Gastrocnemius medialis (tissue), 4 donors: ENCODE data around the gene ERCC6L2. TPM values are rescaled to one million over a fixed set of nuclear protein-coding genes. Genes with fewer than 3 reads are reported as not detected.

ENCODE experiments used
- ATAC-seq, 2 donors: fragments of 150-250 bp; one replicate each; pipeline ENCODE4 v1.9.1; 2016
- DNase-seq, 2 donors: peaks; one replicate each; pipeline ENCODE4 v3.0.0-alpha.2; 2019
- H3K27ac ChIP-seq, 4 donors: fragments of 200-600 bp; sonication (generic); 1 replicate in 1 of 4; 2 replicates in 3 of 4; pipeline ENCODE4 v1.5.1; 2016 to 2018; ENCODE audit warnings: mild to moderate bottlenecking in 2 of 4, moderate library complexity in 1 of 4
- H3K27me3 ChIP-seq, 3 donors: fragments of 200-600 bp; sonication (generic) in 2 of 3; 1 replicate in 1 of 3; 2 replicates in 2 of 3; pipeline versions ENCODE4 v1.5.1 to v1.6.0; 2016 to 2019; ENCODE audit warnings: mild to moderate bottlenecking in 1 of 3, moderate library complexity in 1 of 3
- H3K36me3 ChIP-seq, 2 donors: fragments of 200-600 bp; sonication (generic) in 1 of 2; one replicate each; pipeline ENCODE4 v1.5.1; 2017 to 2018
- H3K4me1 ChIP-seq, 2 donors: fragments of 200-600 bp; sonication (generic) in 1 of 2; one replicate each; pipeline ENCODE4 v1.5.1; 2016 to 2017; ENCODE audit warnings: mild to moderate bottlenecking in 2 of 2
- H3K4me3 ChIP-seq, 4 donors: fragments of 200-600 bp; sonication (generic) in 3 of 4; 1 replicate in 1 of 4; 2 replicates in 3 of 4; pipeline ENCODE4 v1.5.1; 2016 to 2019; ENCODE audit warnings: mild to moderate bottlenecking in 2 of 4
- H3K9me3 ChIP-seq, 3 donors: fragments of 200-600 bp; sonication (generic) in 2 of 3; 1 replicate in 1 of 3; 2 replicates in 2 of 3; pipeline ENCODE4 v1.5.1; 2016 to 2019
- CTCF ChIP-seq, 5 experiments: fragments of 450-650 bp in 3 of 5; fragments of 200-600 bp in 2 of 5; sonication (generic) in 2 of 5; IDR thresholded peaks in 4 of 5; conservative IDR thresholded peaks in 1 of 5; 1 replicate in 4 of 5; 2 replicates in 1 of 5; pipeline ENCODE4 v1.5.1; 2016 to 2019; ENCODE audit warnings: antibody characterized with exemption in 5 of 5, mild to moderate bottlenecking in 3 of 5, moderate library complexity in 3 of 5
- POLR2A ChIP-seq, 2 donors: fragments of 450-650 bp; IDR thresholded peaks; one replicate each; pipeline ENCODE4 v1.6.1; 2017; ENCODE audit warnings: antibody characterized with exemption in 2 of 2, mild to moderate bottlenecking in 2 of 2, moderate library complexity in 2 of 2
- in situ Hi-C, 4 donors: fragments of 200-750 bp; cut with MboI; loops; one replicate each; pipeline versions ENCODE4 v1.15.0 to v1.8.0; 2017; ENCODE audit warnings: low sequenced_read_pairs in 4 of 4
- intact Hi-C: fragments of 100-400 bp; cut with DNase I; formaldehyde crosslinking; loops from one replicate; pipeline ENCODE4 v1.15.1; 2023; ENCODE audit warnings: low total_unique reads
- total RNA-seq, 4 donors: library from RNA; depleted of rRNA; stranded (reverse); fragments of >200 nt; gene quantifications; one replicate each; pipeline versions ENCODE4 v1.1.0 to v1.2.3, GENCODE V29; 2016

Gene ERCC6L2
- total RNA-seq, 4 donors from 2014 or later, result 24.2 to 46.2 (median 35.9) TPM

- no peaks in the 10 kb centered on the region for H3K27me3 ChIP-seq
- H3K9me3 ChIP-seq, result no peaks in the 10 kb centered on the region
- TF ChIP-seq POLR2A (IDR thresholded peaks at IDR 0.05), result no peak
- no peak for TF ChIP-seq CTCF (IDR thresholded peaks at IDR 0.05 in 4 of 5, conservative IDR thresholded peaks at IDR 0.05 in 1 of 5)
- H3K27ac ChIP-seq, result no peak overlapping the region
- no peak for ATAC-seq
- H3K4me3 ChIP-seq, result no peak overlapping the region
- H3K4me1 ChIP-seq, result peaks cover 0 to 19% of the 10 kb centered on the region in 2 donors
- in situ Hi-C loops, result no loop called here
- intact Hi-C loops, result no loop called here
- peaks cover 0 to 31% of the 10 kb centered on the region in 2 donors for H3K36me3 ChIP-seq
- DNase-seq, result no peak
These were observed 64.0 kb downstream of the ERCC6L2 start for GRCh38 chr9:95939472-95939871.

- no peak for DNase-seq
- H3K27ac ChIP-seq, result no peak overlapping the region
- H3K27me3 ChIP-seq, result no peaks in the 10 kb centered on the region
- peaks cover 0 to 31% of the 10 kb centered on the region in 2 donors for H3K36me3 ChIP-seq
- H3K9me3 ChIP-seq, result no peaks in the 10 kb centered on the region
- no peak overlapping the region for H3K4me3 ChIP-seq
- in situ Hi-C loops, result no loop called here
- ATAC-seq, result no peak
- TF ChIP-seq POLR2A (IDR thresholded peaks at IDR 0.05) (no peak), CTCF (IDR thresholded peaks at IDR 0.05 in 4 of 5, conservative IDR thresholded peaks at IDR 0.05 in 1 of 5) (no peak)
- intact Hi-C loops, result no loop called here
- H3K4me1 ChIP-seq, result peaks cover 0 to 19% of the 10 kb centered on the region in 2 donors
These were observed 64.8 kb downstream of the ERCC6L2 start for GRCh38 chr9:95940265-95940664.

GRCh38 chr9:95942016-95942415, 66.5 kb downstream of the ERCC6L2 start:
- Histone ChIP-seq H3K4me1 (peaks cover 0 to 2% of the 10 kb centered on the region in 2 donors), H3K27me3 (no peaks in the 10 kb centered on the region), H3K9me3 (no peaks in the 10 kb centered on the region), H3K4me3 (no peak overlapping the region), H3K27ac (no peak overlapping the region), H3K36me3 (peaks cover 0 to 48% of the 10 kb centered on the region in 2 donors)
- TF ChIP-seq CTCF (IDR thresholded peaks at IDR 0.05 in 4 of 5, conservative IDR thresholded peaks at IDR 0.05 in 1 of 5) (no peak), POLR2A (IDR thresholded peaks at IDR 0.05) (no peak)
- in situ Hi-C loops, result no loop called here
- intact Hi-C loops, result no loop called here
- DNase-seq, result no peak
- no peak for ATAC-seq

GRCh38 chr9:95947118-95947517, 71.6 kb downstream of the ERCC6L2 start:
- H3K27ac ChIP-seq, result no peak overlapping the region
- no peaks in the 10 kb centered on the region for H3K9me3 ChIP-seq
- H3K36me3 ChIP-seq, result peaks cover 0 to 61% of the 10 kb centered on the region in 2 donors
- intact Hi-C loops, result no loop called here
- H3K4me3 ChIP-seq, result no peak overlapping the region
- no peaks in the 10 kb centered on the region for H3K4me1 ChIP-seq
- ATAC-seq, result no peak
- TF ChIP-seq POLR2A (IDR thresholded peaks at IDR 0.05) (no peak), CTCF (IDR thresholded peaks at IDR 0.05 in 4 of 5, conservative IDR thresholded peaks at IDR 0.05 in 1 of 5) (no peak)
- H3K27me3 ChIP-seq, result no peaks in the 10 kb centered on the region
- DNase-seq, result no peak
- in situ Hi-C loops, result no loop called here

GRCh38 chr9:95952471-95952870, 77.0 kb downstream of the ERCC6L2 start:
- Histone ChIP-seq H3K27ac (no peak overlapping the region), H3K4me1 (no peaks in the 10 kb centered on the region), H3K36me3 (peaks cover 0 to 33% of the 10 kb centered on the region in 2 donors), H3K4me3 (no peak overlapping the region), H3K9me3 (no peaks in the 10 kb centered on the region), H3K27me3 (no peaks in the 10 kb centered on the region)
- DNase-seq, result no peak
- no peak for TF ChIP-seq CTCF (IDR thresholded peaks at IDR 0.05 in 4 of 5, conservative IDR thresholded peaks at IDR 0.05 in 1 of 5)
- TF ChIP-seq POLR2A (IDR thresholded peaks at IDR 0.05), result no peak
- intact Hi-C loops (no loop called here), in situ Hi-C loops (no loop called here)
- ATAC-seq, result no peak
